Mucosa of descending colon (tissue), 3 donors: ENCODE data around the gene RAPGEF2. TPM values are rescaled to one million over a fixed set of nuclear protein-coding genes. Genes with fewer than 3 reads are reported as not detected.

Experiments
- ATAC-seq: fragments of 200-7000 bp; cut with Tn5 transposase; one replicate; pipeline ENCODE4 v1.9.1; 2020; ENCODE audit warnings: mild to moderate bottlenecking, moderate library complexity
- DNase-seq, 3 donors: peaks; one replicate each; pipeline ENCODE4 v3.0.0-alpha.2; 2020
- H3K36me3 ChIP-seq: fragments of 200-600 bp; one replicate; pipeline ENCODE4 v1.8.0; 2021; ENCODE audit warnings: low read depth, mild to moderate bottlenecking
- H3K4me1 ChIP-seq: fragments of 200-600 bp; one replicate; pipeline ENCODE4 v1.8.0; 2021; ENCODE audit warnings: low read depth, mild to moderate bottlenecking
- H3K4me3 ChIP-seq: fragments of 200-600 bp; one replicate; pipeline ENCODE4 v1.8.0; 2021; ENCODE audit warnings: mild to moderate bottlenecking
- H3K9me3 ChIP-seq: fragments of 200-600 bp; one replicate; pipeline ENCODE4 v1.8.0; 2021; ENCODE audit warnings: mild to moderate bottlenecking
- CTCF ChIP-seq: fragments of 200-600 bp; IDR thresholded peaks from one replicate; pipeline ENCODE4 v1.8.0; 2022; ENCODE audit warnings: antibody characterized with exemption, mild to moderate bottlenecking
- intact Hi-C, 2 donors: fragments of 100-400 bp; cut with DNase I in 1 of 2; cut with micrococcal nuclease in 1 of 2; formaldehyde crosslinking; loops; one replicate each; pipeline versions ENCODE4 v1.11.0 to v1.11.1; 2022; cut with DNase I, micrococcal nuclease
- total RNA-seq, 3 donors: library from RNA; stranded (reverse); fragmentation: NEBNext Ultra II Directional in 2 of 3; extraction: Animal tissue kit (Norgen Biotek cat#: 25700) in 2 of 3; gene quantifications; one replicate each; pipeline versions ENCODE4 v1.2.1 to v1.2.4, GENCODE V29; 2021 to 2023
- donor health status: DM: no; HTN: no; CAD: no; lungs with moderate emphysema.
- donor health status: DM: no; HTN: no; CAD: no.
- donor health status: DM: no; HTN: yes; CAD: no.

Gene RAPGEF2
- total RNA-seq, 3 donors from 2014 or later: 42.8 to 68.2 (median 55.1) TPM

GRCh38 chr4:159209249-159209648 lies 106.4 kb downstream of the RAPGEF2 start:
- no peak for ATAC-seq
- intact Hi-C loops: loop anchor here (10.0 kb wide), 2 partner anchors 354 to 484 kb away; partner anchors contain the start of gene PPID (in 1 of the 2)

GRCh38 chr4:159210975-159211374 lies 108.1 kb downstream of the RAPGEF2 start:
- no peak for DNase-seq
- no peak for TF ChIP-seq CTCF
- Histone ChIP-seq H3K4me3 (no peak overlapping the region), H3K9me3 (no peaks in the 10 kb centered on the region), H3K36me3 (no peaks in the 10 kb centered on the region), H3K4me1 (no peaks in the 10 kb centered on the region)
- no peak for ATAC-seq
- intact Hi-C loops: no loop called here

More at GRCh38 chr4:159209249-159209648, 106.4 kb downstream of the RAPGEF2 start:
- no peaks in the 10 kb centered on the region for H3K9me3 ChIP-seq
- no peaks in the 10 kb centered on the region for H3K4me1 ChIP-seq
- H3K4me3 ChIP-seq: no peak overlapping the region
- DNase-seq: no peak
- no peak for TF ChIP-seq CTCF
- H3K36me3 ChIP-seq: no peaks in the 10 kb centered on the region

- Histone ChIP-seq H3K4me3 (no peak overlapping the region), H3K4me1 (no peaks in the 10 kb centered on the region), H3K9me3 (no peaks in the 10 kb centered on the region), H3K36me3 (no peaks in the 10 kb centered on the region)
- DNase-seq: no peak
- intact Hi-C loops: no loop called here
- TF ChIP-seq CTCF: no peak
- no peak for ATAC-seq
Measured at GRCh38 chr4:159212675-159213293, 109.9 kb downstream of the RAPGEF2 start.

GRCh38 chr4:159216834-159217233 lies 114.0 kb downstream of the RAPGEF2 start:
- DNase-seq (no peak), ATAC-seq (no peak)
- Histone ChIP-seq H3K4me1 (no peaks in the 10 kb centered on the region), H3K4me3 (no peak overlapping the region), H3K9me3 (no peaks in the 10 kb centered on the region), H3K36me3 (no peaks in the 10 kb centered on the region)
- intact Hi-C loops: no loop called here
- no peak for TF ChIP-seq CTCF

- H3K4me1 ChIP-seq: peaks cover 3% of the 10 kb centered on the region
- H3K4me3 ChIP-seq: no peak overlapping the region
- DNase-seq (no peak), ATAC-seq (no peak)
- no peaks in the 10 kb centered on the region for H3K36me3 ChIP-seq
- H3K9me3 ChIP-seq: no peaks in the 10 kb centered on the region
- intact Hi-C loops: no loop called here
- TF ChIP-seq CTCF: no peak
Measured at GRCh38 chr4:159219862-159220261, 117.0 kb downstream of the RAPGEF2 start.

- DNase-seq (no peak), ATAC-seq (no peak)
- Histone ChIP-seq H3K4me3 (no peak overlapping the region), H3K9me3 (no peaks in the 10 kb centered on the region), H3K36me3 (no peaks in the 10 kb centered on the region), H3K4me1 (peaks cover 3% of the 10 kb centered on the region)
- no peak for TF ChIP-seq CTCF
- intact Hi-C loops: no loop called here
Measured at GRCh38 chr4:159220353-159220752, 117.5 kb downstream of the RAPGEF2 start.
